ENCODE measurements around the gene ADAMTS12. TPM values are rescaled to one million over a fixed set of nuclear protein-coding genes. Genes with fewer than 3 reads are reported as not detected.

Gene ADAMTS12
- total RNA-seq, 1 experiment from 2014 or later: 0.15 TPM

- intact Hi-C loops (cut with micrococcal nuclease; ENCODE audit: unreplicated experiment): no loop called here
- ChIA-PET POLR2A (no interaction called here), CTCF (no interaction called here)
- Histone ChIP-seq H3K9me3 (ENCODE audit: control insufficient read depth, insufficient read depth, low read depth, low read length) (no peaks in the 10 kb centered on the region), H3K4me1 (ENCODE audit: control insufficient read depth, insufficient read depth, low read length) (no peaks in the 10 kb centered on the region), H3K27me3 (ENCODE audit: control insufficient read depth, insufficient read depth, low read length) (no peaks in the 10 kb centered on the region; the same call in 1 of the 2 replicates), H3K27ac (ENCODE audit: low read length) (no peak overlapping the region), H3K4me3 (ENCODE audit: low read depth in 2 of 2, low read length in 2 of 2) (no peak overlapping the region), H3K36me3 (ENCODE audit: control insufficient read depth, insufficient read depth, low read length) (no peaks in the 10 kb centered on the region)
- TF ChIP-seq TCF7L2 (IDR thresholded peaks at IDR 0.05; ENCODE audit: low read depth, low read length): no peak
- TF ChIP-seq POLR2AphosphoS5 (IDR thresholded peaks at IDR 0.05; ENCODE audit: low read depth, low read length): no peak
- TF ChIP-seq REST (IDR thresholded peaks at IDR 0.05; ENCODE audit: insufficient read depth in 1 of 2, low read depth in 2 of 2, low read length in 1 of 2): no peak
- no peak for TF ChIP-seq SIN3A (IDR thresholded peaks at IDR 0.05; ENCODE audit: borderline replicate concordance, insufficient read depth, low read depth, low read length)
- TF ChIP-seq CTCF (IDR thresholded peaks at IDR 0.05): no peak
- DNase-seq (ENCODE audit: low read depth, low spot score): no peak
- no TSS peak for BruUV-seq (replicated peaks)
- in situ Hi-C loops (cut with HindIII; ENCODE audit: low pct_unique_long_range_greater_than_20kb, low sequenced_read_pairs): no loop called here
- ATAC-seq: no peak
Measured at GRCh38 chr5:33848554-33848953, 43.2 kb downstream of the ADAMTS12 start.

- TF ChIP-seq SIN3A (IDR thresholded peaks at IDR 0.05; ENCODE audit: borderline replicate concordance, insufficient read depth, low read depth, low read length) (no peak), TCF7L2 (IDR thresholded peaks at IDR 0.05; ENCODE audit: low read depth, low read length) (no peak), CTCF (IDR thresholded peaks at IDR 0.05) (no peak), REST (IDR thresholded peaks at IDR 0.05; ENCODE audit: insufficient read depth in 1 of 2, low read depth in 2 of 2, low read length in 1 of 2) (no peak), POLR2AphosphoS5 (IDR thresholded peaks at IDR 0.05; ENCODE audit: low read depth, low read length) (no peak)
- no peak overlapping the region for H3K4me3 ChIP-seq (ENCODE audit: low read depth in 2 of 2, low read length in 2 of 2)
- no peak for ATAC-seq
- no peaks in the 10 kb centered on the region for H3K36me3 ChIP-seq (ENCODE audit: control insufficient read depth, insufficient read depth, low read length)
- DNase-seq (ENCODE audit: low read depth, low spot score): no peak
- H3K9me3 ChIP-seq (ENCODE audit: control insufficient read depth, insufficient read depth, low read depth, low read length): no peaks in the 10 kb centered on the region
- POLR2A ChIA-PET: no interaction called here
- intact Hi-C loops (cut with micrococcal nuclease; ENCODE audit: unreplicated experiment) (no loop called here), in situ Hi-C loops (cut with HindIII; ENCODE audit: low pct_unique_long_range_greater_than_20kb, low sequenced_read_pairs) (no loop called here)
- H3K27ac ChIP-seq (ENCODE audit: low read length): no peak overlapping the region
- no peaks in the 10 kb centered on the region; the same call in 1 of the 2 replicates for H3K27me3 ChIP-seq (ENCODE audit: control insufficient read depth, insufficient read depth, low read length)
- CTCF ChIA-PET: no interaction called here
- H3K4me1 ChIP-seq (ENCODE audit: control insufficient read depth, insufficient read depth, low read length): no peaks in the 10 kb centered on the region
- BruUV-seq (replicated peaks): no TSS peak
Measured at GRCh38 chr5:33846851-33847250, 44.9 kb downstream of the ADAMTS12 start.
